HG03520 (cell line): ENCODE data around the gene RNF223.

ENCODE experiments used
- ATAC-seq: cut with Tn5 transposase; IDR thresholded peaks from one replicate; pipeline ENCODE4 v1.9.1; 2021; ENCODE audit warnings: mild to moderate bottlenecking, moderate library complexity; ENCODE audit not compliant: unreplicated experiment

Gene RNF223

GRCh38 chr1:1073743-1074587 is at the start of gene RNF223:
Gene RNF223, minus strand, starts transcription at chr1:1074306. Its CDS starts 1,740 bp downstream, at chr1:1072566.
- ATAC-seq = no peak

DNA sequence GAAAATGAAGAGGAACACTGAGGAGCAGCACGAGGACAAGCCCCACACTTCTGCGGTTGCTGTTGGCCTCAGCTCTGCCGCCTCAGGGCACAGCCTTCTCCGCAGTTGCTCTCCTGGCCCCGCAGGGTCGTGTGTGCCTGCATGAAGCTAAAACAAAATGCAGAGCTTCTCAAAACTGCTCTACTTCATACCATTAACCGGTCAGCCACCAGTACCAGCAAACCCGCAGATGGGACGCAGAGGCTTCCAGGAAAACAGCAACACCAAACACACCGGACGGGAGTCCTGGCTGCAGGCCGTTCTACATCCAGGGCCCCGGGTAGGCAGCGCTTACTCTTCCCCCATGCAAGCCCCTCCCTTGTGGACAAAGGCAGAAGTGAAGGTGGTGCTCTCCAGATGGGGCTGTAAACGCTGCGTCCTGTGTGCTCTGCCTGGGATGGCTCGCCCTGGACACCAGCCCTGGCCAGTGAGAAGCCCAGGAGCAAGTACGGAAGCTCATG is 48.9 kb upstream of the RNF223 start:
- ATAC-seq = no peak

DNA sequence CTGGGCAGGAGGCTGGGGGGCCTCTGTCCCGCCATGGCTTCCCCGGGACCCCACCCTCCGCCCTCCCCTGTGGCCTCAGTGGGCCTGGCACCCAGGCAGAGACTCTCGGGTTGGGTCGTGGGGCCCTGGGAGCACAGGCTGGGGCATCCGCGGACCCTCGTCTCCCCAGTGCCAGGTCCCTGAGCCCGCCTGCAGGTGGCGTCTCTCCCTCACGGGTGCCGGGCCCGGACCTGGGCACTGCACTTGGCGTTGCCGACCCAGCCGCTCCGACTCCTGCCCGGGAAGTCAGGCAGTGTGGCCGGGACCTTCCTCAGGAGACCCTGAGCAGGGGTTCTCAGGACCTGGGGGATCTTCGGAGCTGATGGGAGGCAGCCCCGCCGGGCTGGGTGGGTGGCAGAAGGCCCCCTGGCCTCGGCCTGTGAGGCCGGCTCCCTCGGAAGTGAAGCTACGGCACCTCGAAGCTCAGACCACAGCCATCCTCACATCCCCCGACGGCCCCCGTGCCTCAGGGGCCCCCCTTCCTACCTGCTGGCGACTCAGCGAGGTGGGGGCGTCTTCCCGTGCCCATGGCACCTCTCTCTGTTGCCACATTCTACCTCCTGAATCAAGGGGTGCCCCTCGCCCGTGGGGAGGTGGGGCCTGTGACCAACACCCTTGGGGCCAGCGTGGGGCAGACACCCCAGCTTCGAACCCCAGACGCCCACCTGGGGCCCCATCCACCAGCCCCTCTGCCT is 48.1 kb upstream of the RNF223 start:
- no peak for ATAC-seq

DNA sequence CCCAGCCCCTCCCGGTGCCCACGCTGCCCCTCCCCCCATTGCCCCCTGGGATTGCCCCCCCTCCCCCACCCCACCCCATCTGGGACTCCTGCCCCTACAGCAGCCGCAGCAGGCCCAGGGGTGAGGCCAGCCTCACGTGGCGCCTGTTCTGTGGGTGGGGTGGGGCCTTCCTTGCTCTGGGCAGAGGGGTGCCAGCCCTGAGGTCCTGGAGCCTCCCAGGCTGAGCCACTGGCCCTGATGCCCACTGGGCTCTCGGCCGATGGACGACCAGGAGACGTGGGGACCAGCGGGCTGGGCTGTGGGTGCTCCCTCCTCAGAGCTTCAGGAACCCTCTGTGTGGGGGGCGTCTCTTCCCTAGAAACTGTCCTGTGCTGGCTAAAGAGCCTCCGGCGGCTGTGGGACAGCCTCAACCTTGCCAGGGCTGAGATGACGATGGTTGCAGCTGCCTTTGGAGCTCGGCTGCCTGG is 47.5 kb upstream of the RNF223 start:
- no peak for ATAC-seq

DNA sequence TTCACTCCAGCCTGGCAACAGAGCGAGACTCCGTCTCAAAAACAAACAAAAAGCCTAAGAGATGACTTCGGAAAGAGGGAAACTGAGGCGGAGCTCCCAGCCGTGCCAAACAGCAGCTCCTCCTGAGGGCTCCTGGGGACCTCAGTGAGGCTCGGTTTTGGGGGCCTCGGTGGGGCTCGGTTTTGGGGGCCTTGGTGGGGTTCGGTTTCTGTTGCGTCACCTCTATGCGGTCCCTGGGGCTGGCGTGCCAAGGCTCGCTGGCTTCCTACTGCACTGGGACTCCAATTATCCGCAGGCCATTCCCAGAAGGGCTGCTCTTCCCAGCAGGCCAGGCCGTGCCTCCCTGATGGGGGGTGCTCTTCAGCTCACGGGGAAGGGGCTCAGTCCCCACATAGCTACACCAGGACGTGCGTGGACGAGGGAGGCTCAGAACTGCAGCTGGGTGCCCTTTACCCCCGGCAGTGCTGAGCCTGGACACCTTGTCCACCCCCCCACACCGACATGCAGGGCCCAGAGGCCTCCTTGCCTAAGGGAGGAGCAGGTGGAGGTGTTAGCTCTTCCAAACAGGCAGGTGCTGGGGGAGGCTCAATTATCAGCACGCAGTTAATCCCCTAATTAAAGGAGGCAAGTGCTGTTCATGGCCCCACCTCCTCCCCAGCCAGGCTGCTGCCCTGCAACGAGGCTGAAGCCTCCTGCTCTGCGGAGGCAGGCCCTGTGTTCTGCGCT is 46.9 kb upstream of the RNF223 start:
- no peak for ATAC-seq

DNA sequence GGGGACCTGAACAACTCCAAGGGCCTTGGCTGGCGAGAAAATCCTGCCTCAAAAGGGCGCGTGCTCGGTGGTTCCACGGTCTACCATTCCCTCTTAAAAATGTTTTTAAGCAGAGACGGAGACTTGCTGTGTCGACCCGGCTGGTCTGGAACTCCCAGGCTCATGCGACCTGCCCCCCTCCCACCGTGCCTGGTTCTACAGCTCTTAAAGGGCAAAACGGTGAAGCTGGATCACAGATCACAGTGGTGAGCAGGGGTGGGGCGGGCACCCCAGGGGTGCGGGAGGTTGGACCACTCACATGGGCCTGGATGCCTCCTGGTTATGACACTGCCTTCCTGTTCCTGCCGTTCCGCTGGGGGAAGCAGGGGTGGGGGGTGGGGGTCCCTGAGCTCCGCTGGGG is 46.0 kb upstream of the RNF223 start:
- ATAC-seq = no peak

- ATAC-seq = no peak
Observed at GRCh38 chr1:1119272-1119890, 45.3 kb upstream of the RNF223 start.

GRCh38 chr1:1118876-1119220 is 44.7 kb upstream of the RNF223 start:
- ATAC-seq = no peak

GRCh38 chr1:1118011-1118875 is 44.1 kb upstream of the RNF223 start:
- ATAC-seq = no peak

GRCh38 chr1:1117469-1117831 is 43.3 kb upstream of the RNF223 start:
- no peak for ATAC-seq

- no peak for ATAC-seq
Observed at GRCh38 chr1:1116701-1117468, 42.8 kb upstream of the RNF223 start.

GRCh38 chr1:1115786-1116700 is 41.9 kb upstream of the RNF223 start, which contains the start of gene C1orf159:
Gene C1orf159, minus strand, starts transcription at chr1:1116089. Its CDS starts 24,546 bp downstream, at chr1:1091543.
- ATAC-seq = peak; percentile 91

DNA sequence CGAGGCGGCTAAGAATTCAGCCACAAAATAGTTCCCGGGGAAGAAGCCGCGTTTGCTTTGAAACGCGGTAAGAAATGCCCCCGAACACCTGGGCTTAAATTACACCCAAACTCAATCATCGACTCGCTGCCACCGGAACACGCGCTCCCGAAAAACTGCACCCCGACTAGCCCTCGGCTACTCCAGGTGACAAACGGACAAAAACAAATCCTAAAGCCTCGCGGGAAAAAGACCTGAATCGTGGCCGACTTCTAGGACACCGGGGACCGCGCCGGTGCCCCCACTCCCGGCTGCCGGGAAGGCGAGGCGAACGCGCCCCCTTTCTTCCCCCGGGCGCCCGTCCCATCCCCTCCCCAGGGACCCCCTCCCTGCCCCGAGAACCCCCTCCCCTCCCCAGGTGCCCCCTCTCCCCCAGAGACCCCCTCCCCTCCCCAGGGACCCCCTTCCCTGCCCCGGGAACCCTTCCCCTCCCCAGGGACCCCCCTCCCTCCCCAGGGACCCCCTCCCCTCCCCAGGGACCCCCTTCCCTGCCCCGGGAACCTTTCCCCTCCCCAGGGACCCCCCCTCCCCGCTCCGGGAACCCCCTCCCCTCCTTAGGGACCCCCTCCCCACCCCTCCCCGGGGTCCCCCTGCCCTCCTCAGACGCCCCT is 41.2 kb upstream of the RNF223 start:
- ATAC-seq = no peak

DNA sequence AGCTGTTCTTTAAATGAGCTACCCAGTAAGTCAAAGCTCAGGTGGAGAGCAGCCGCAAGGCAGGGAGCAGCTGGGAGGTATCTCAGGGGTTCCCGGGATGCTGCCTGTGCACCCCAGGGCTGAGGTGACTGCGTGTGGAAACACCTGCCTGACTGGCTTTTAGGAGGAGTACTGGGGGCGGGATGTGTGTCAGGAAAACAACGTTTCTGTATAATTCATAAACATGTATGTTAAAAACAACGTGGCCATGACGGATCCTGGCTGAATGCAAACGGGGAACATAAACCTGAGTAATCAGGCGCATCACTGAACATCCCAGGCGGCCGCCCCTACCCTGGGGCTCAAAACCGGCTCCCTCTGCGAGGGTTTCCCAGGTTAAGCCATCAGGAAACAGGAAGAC is 40.3 kb upstream of the RNF223 start:
- no peak for ATAC-seq

- no peak for ATAC-seq
Observed at GRCh38 chr1:1112237-1112985, 38.3 kb upstream of the RNF223 start.

- ATAC-seq = no peak
Observed at GRCh38 chr1:1111516-1112236, 37.6 kb upstream of the RNF223 start.
